Stimulated activated naive CD8-positive, alpha-beta T cell treated with anti-CD3 and anti-CD28 coated beads, Interleukin-15, amount 100 ng/mL, for 72 hours (primary cell): ENCODE measurements around the gene PWWP2A.
"Not testable (repeated sequence)": the region's sequence is repeated elsewhere in the genome, so short reads cannot be mapped to it uniquely, and the experiment has no call there.

Experiments used
- ATAC-seq: fragments of 150-1000 bp; cut with Tn5 transposase; 2 replicates; pipeline ENCODE4 v1.10.0; 2021; ENCODE audit warnings: mild to moderate bottlenecking, moderate library complexity
- DNase-seq, 2 donors: peaks; one replicate each; pipeline ENCODE4 v3.0.0; 2021 to 2022
- H3K27ac Mint-ChIP-seq, 2 donors: one replicate each; pipeline ENCODE4 v1.8.0; 2022; ENCODE audit warnings: mild to moderate bottlenecking in 2 of 2, mixed read lengths in 2 of 2, moderate library complexity in 2 of 2
- H3K27me3 Mint-ChIP-seq: one replicate; pipeline ENCODE4 v1.8.0; 2022; ENCODE audit warnings: mixed read lengths
- H3K4me1 Mint-ChIP-seq: one replicate; pipeline ENCODE4 v1.8.0; 2022; ENCODE audit warnings: mild to moderate bottlenecking, mixed read lengths
- H3K4me3 Mint-ChIP-seq, 2 donors: one replicate each; pipeline ENCODE4 v1.8.0; 2022; ENCODE audit warnings: mild to moderate bottlenecking in 2 of 2, mixed read lengths in 2 of 2, moderate library complexity in 1 of 2
- H3K9me3 Mint-ChIP-seq, 2 donors: one replicate each; pipeline ENCODE4 v1.8.0; 2022; ENCODE audit warnings: mixed read lengths in 2 of 2

PWWP2A gene

DNA sequence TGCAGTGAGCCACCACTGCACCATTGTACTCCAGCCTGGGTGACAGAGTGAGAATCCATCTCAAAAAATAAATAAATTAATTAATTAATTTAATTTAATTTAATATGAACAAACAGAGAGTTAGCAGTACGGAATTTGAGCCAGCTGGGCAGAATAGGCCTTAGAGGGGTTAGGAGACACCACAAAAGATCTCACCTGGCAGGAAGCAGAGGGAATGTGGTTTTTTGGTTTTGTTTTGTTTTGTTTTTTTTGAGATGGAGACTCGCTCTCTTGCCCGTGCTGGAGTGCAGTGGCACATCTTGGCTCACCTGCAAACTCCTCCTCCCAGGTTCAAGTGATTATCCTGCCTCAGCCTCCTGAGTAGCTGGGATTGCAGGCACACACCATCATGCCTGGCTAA lies 31.8 kb upstream of the PWWP2A start:
- Mint-ChIP-seq H3K27ac (peak overlapping the region; percentile 25 to 83), H3K27me3 (no peaks in the 10 kb centered on the region), H3K9me3 (no peaks in the 10 kb centered on the region), H3K4me1 (no peaks in the 10 kb centered on the region), H3K4me3 (no peak overlapping the region)
- ATAC-seq (no peak), DNase-seq (no peak)

DNA sequence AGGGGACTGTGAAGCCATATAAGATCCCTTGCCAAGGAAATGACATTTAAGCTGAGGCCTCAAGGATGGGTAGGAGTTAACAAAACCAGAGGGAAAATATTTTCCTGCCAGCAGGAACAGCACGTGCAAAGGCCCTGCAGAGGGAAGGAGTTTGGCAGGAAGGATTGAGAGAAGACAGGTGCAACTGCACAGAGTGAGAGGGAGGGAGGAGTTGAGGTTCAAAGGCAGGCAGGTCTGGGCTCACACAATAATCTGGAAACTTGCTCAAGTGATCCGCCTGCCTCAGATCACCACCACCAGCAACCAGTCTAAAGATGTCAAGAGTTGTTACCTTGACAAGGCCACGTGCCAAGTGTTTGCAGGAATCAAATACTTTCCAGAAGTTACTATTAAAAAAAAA lies 31.1 kb upstream of the PWWP2A start:
- DNase-seq: no peak
- Mint-ChIP-seq H3K4me3 (no peak overlapping the region), H3K9me3 (no peaks in the 10 kb centered on the region), H3K27ac (no peak overlapping the region), H3K4me1 (no peaks in the 10 kb centered on the region), H3K27me3 (no peaks in the 10 kb centered on the region)
- no peak for ATAC-seq

DNA sequence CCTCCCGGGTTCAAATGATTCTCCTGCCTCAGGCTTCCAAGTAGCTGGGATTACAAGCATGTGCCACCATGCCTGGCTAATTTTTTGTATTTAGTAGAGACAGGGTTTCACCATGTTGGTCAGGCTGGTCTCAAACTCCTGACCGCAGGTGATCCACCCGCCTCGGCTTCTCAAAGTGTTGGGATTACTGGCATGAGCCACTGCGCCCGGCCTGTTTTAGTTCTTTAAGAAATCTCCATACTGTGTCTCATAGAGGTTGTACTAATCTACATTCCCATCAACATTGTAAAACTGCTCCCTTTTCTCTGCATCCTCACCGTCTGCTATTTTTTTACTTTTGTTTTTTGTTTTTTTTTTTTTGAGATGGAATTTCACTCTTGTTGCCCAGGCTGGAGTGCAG lies 25.2 kb upstream of the PWWP2A start:
- H3K27ac Mint-ChIP-seq, H3K27me3 Mint-ChIP-seq, H3K9me3 Mint-ChIP-seq, ATAC-seq, H3K4me1 Mint-ChIP-seq, H3K4me3 Mint-ChIP-seq, DNase-seq: not testable (repeated sequence)

- no peak overlapping the region for H3K27ac Mint-ChIP-seq
- H3K27me3 Mint-ChIP-seq: no peaks in the 10 kb centered on the region
Measured at GRCh38 chr5:160134332-160134731, 15.1 kb upstream of the PWWP2A start.

GRCh38 chr5:160133918-160134304 lies 14.7 kb upstream of the PWWP2A start:
- Mint-ChIP-seq H3K4me1 (no peaks in the 10 kb centered on the region), H3K4me3 (no peak overlapping the region), H3K27me3 (no peaks in the 10 kb centered on the region), H3K27ac (no peak overlapping the region), H3K9me3 (no peaks in the 10 kb centered on the region)
- no peak for ATAC-seq
- no peak for DNase-seq

More at GRCh38 chr5:160134332-160134731, 15.1 kb upstream of the PWWP2A start:
- Mint-ChIP-seq H3K4me1 (no peaks in the 10 kb centered on the region), H3K4me3 (no peak overlapping the region), H3K9me3 (no peaks in the 10 kb centered on the region)
- ATAC-seq: no peak
- DNase-seq: no peak

DNA sequence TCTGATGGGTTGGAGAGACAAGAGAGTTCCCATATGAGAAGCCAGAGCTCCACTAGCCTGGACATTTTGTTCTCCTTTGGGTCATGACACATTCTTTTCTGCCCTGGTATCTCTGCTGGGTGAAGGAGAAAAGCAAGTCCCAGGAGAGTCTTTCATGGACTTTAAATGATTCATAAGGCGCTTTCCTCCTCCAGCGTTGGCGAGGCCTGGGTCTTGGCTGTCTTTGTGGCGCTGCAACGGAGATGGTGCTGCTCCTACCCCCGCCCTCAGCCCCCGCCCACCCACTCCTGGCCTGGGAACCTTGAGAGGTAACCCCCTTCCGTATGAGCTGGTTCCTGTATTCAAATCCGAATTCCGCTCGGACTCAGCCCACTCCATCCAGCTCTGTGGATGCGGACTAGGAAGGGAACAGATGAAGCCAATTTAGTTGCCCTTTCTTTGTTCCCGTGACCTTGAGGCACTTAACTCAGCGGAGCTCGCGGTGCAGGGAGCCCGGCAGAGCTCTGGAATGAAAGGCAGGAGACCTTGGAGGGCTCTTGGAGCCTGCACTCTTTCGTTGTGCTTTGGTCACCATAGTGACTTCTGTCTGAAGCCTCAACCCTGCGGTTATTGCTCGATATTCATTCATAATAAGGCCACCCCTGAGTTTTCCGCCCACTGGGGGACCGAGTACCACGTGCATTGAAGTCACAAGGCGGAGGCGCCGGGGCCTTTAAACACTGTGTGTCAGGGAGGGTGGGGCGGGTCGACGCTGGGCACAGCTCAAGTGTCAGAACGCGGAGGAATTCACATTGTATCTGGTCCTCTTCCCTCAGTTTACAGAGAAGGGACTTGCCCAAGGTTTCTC lies 14.0 kb upstream of the PWWP2A start:
- ATAC-seq: no peak
- Mint-ChIP-seq H3K9me3 (no peaks in the 10 kb centered on the region), H3K4me3 (no peak overlapping the region), H3K27ac (no peak overlapping the region), H3K4me1 (no peaks in the 10 kb centered on the region), H3K27me3 (peaks cover under 1% of the 10 kb centered on the region)
- DNase-seq: no peak

GRCh38 chr5:160129841-160130240 lies 10.6 kb upstream of the PWWP2A start:
- H3K9me3 Mint-ChIP-seq: no peaks in the 10 kb centered on the region
- ATAC-seq (no peak), DNase-seq (no peak)

DNA sequence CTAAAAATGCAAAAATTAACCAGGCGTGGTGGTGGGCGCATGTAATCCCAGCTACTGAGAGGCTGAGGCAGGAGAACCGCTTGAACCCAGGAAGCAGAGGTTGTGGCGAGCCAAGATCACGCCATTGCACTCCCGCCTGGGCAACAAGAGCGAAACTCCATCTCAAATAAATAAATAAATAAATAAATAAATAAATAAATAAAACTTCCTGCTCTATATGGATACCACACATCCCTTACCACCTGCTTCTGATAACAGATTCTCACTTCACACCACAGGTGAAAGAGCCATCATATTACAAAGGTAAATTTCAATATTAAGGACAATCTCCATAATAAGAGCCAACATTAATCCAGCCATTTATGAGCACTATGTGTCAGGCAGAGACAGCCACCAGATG lies 9.4 kb upstream of the PWWP2A start:
- H3K4me1 Mint-ChIP-seq: no peaks in the 10 kb centered on the region
- ATAC-seq (no peak), DNase-seq (no peak)
- H3K27me3 Mint-ChIP-seq: peaks cover 6% of the 10 kb centered on the region
- H3K9me3 Mint-ChIP-seq: no peaks in the 10 kb centered on the region
- no peak overlapping the region for H3K4me3 Mint-ChIP-seq
- H3K27ac Mint-ChIP-seq: no peak overlapping the region

More at GRCh38 chr5:160129841-160130240, 10.6 kb upstream of the PWWP2A start:
- no peak overlapping the region for H3K4me3 Mint-ChIP-seq
- H3K27ac Mint-ChIP-seq: no peak overlapping the region
- H3K4me1 Mint-ChIP-seq: no peaks in the 10 kb centered on the region
- H3K27me3 Mint-ChIP-seq: peaks cover 6% of the 10 kb centered on the region

DNA sequence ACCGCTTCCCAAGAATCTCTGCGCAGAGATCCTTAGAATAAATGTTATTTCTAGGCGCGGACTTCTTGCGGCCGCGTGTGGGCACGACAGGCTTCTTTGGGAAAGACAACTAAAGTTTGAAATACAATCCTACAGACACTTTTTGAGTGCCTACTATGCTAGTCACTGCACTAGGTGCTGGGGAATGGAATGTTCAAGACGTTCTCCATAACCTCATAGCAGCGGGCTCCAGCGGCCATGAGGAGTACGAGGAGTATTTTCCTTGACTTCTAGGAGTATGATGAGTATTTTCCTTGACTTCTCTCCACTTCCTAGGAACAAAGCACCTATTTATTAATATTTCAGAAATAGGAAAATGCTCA lies 636 bp upstream of the PWWP2A start:
- no peak for DNase-seq
- no peaks in the 10 kb centered on the region for H3K4me1 Mint-ChIP-seq

DNA sequence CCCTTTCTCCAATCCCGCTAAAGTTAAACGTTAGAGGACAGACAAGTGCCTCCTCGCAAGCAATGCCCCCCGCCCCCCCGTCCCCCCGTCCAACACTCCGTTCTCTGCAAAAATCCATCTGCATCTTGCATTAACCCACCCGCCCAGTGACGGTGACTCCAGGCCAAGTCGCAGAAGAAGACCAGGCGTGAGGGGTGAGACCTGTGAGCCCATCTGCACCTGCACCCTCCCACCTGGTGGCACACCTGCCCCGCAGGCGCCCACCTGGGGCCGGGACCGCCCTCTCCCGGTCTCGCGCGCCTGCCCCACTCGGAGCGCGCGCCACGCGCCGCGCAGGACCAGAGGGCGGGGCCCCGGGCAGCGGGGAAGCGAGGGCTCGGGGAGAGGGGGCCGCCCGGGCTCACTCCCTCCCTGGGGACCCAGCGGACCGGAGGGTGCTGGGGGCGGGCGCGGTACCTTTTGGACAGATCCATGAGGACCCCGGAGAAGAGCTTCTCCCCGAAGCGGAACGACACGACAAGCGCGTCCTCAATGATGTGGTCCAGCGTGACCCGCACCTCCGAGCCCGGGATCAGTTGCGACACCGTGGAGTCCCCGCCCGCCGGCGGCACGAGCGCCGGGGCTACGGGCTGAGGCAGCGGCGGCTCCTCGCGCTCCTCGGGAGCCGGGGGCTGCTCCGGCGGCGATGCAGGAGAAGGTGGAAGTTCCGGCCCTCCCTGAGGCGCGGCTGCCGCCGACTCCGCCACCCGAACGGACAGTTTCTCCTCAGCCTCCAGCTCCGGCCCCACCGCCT lies 705 bp downstream of the PWWP2A start:
- Mint-ChIP-seq H3K4me1 (no peaks in the 10 kb centered on the region), H3K27me3 (no peaks in the 10 kb centered on the region), H3K27ac (peak overlapping the region in 1 of 2 donors; percentile 74), H3K4me3 (peak overlapping the region; percentile 79 to 90), H3K9me3 (no peaks in the 10 kb centered on the region)
- DNase-seq (peak; percentile 34 to 48), ATAC-seq (peak; percentile 26)

More for the DNA sequence above, 636 bp upstream of the PWWP2A start:
- Mint-ChIP-seq H3K9me3 (no peaks in the 10 kb centered on the region), H3K27ac (peak overlapping the region; percentile 62 to 81), H3K4me3 (peak overlapping the region; percentile 90 to 94), H3K27me3 (no peaks in the 10 kb centered on the region)
- ATAC-seq: peak; percentile 0

DNA sequence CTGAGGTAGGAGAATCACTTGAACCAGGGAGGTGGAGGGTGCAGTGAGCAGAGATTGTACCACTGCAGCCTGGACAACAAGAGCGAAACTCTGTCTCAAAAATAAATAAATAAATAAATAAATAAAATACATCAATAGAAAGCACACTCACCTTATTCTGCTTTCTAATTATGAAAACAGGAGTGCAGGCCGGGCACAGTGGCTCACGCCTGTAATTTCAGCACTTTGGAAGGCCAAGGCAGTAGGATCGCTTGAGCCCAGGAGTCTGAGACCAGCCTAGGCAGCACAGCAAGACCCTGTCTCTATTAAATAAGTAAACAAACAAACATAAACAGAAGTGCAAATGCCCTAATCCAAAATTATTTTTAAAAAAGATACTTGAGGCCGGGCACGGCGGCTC lies 2.3 kb downstream of the PWWP2A start:
- ATAC-seq: no peak
- DNase-seq: no peak
- Mint-ChIP-seq H3K27ac (peak overlapping the region in 1 of 2 donors; percentile 80), H3K4me3 (no peak overlapping the region), H3K4me1 (no peaks in the 10 kb centered on the region), H3K9me3 (no peaks in the 10 kb centered on the region), H3K27me3 (no peaks in the 10 kb centered on the region)

- Mint-ChIP-seq H3K27ac (no peak overlapping the region), H3K4me1 (peaks cover 4% of the 10 kb centered on the region), H3K27me3 (no peaks in the 10 kb centered on the region), H3K9me3 (no peaks in the 10 kb centered on the region), H3K4me3 (no peak overlapping the region)
- ATAC-seq (no peak), DNase-seq (no peak)
Measured at GRCh38 chr5:160108124-160108523, 11.1 kb downstream of the PWWP2A start.

DNA sequence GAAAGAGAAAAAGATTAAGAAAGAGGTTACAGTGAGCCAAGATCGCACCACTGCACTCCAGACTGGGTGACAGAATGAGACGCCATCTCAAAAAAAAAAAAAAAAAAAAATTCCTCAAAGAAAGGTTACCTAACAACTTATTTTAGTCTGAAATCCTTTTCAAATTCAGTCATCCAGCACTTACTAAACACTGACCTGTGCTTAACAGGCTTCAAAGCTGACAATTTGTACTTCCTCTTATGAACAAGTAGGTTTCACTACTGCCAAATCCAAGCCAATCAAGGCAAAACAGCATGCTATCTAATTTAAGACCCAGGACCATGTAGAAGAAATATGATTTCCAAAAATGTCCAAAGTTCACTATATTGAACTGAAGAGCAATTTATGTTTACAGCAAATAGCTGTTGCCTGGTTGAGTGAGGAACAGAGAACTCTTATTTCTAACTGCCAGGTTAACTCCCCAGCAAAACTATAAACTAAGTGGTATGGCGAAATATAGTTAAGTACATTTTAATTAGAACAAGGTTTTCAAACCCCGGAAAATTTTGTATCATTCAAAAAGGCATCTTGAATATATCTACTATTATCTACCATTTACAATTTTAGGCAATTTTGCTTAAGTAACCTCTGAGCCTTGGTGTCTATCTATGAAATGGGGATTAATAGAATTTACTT lies 13.4 kb downstream of the PWWP2A start:
- H3K27me3 Mint-ChIP-seq: no peaks in the 10 kb centered on the region
- ATAC-seq: no peak

GRCh38 chr5:160097991-160098390 lies 21.3 kb downstream of the PWWP2A start:
- no peaks in the 10 kb centered on the region for H3K27me3 Mint-ChIP-seq

More for the DNA sequence above, 13.4 kb downstream of the PWWP2A start:
- Mint-ChIP-seq H3K4me3 (no peak overlapping the region), H3K27ac (no peak overlapping the region), H3K4me1 (peaks cover 4% of the 10 kb centered on the region), H3K9me3 (no peaks in the 10 kb centered on the region)
- no peak for DNase-seq

DNA sequence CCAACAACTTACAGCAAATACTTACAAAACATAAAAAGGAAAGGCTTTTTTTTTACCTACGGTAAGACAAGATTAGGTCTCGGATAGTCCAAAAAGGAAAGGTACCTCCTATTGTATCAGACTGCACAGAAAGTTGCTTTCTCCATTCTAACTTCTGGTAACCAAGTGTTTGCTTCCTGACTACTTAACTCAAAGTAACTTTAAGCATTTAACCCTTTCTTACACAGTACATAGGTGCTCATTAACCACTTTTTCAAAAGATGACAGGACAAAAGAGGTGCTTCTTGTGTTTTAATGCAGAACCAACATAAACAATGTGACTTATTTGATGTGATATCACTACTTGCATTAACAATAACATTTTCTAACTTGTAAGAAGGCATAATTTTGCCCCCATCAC lies 23.1 kb downstream of the PWWP2A start:
- DNase-seq (no peak), ATAC-seq (no peak)
- no peaks in the 10 kb centered on the region for H3K27me3 Mint-ChIP-seq
- H3K9me3 Mint-ChIP-seq: no peaks in the 10 kb centered on the region
- peaks cover 28% of the 10 kb centered on the region for H3K4me1 Mint-ChIP-seq
- no peak overlapping the region for H3K4me3 Mint-ChIP-seq
- H3K27ac Mint-ChIP-seq: no peak overlapping the region

More at GRCh38 chr5:160097991-160098390, 21.3 kb downstream of the PWWP2A start:
- H3K9me3 Mint-ChIP-seq: no peaks in the 10 kb centered on the region
- DNase-seq (no peak), ATAC-seq (no peak)
- H3K27ac Mint-ChIP-seq: no peak overlapping the region
- H3K4me3 Mint-ChIP-seq: no peak overlapping the region
- peaks cover 18% of the 10 kb centered on the region for H3K4me1 Mint-ChIP-seq
